ENCODE results near the gene HECTD1.

Gene HECTD1

GRCh38 chr14:31173120-31173837, 34.3 kb downstream of the HECTD1 start:
- H3K27ac ChIP-seq (ENCODE audit: low read length), result no peak overlapping the region
- no peaks in the 10 kb centered on the region for H3K4me1 ChIP-seq (ENCODE audit: control insufficient read depth, insufficient read depth, low read length)
- no peaks in the 10 kb centered on the region for H3K27me3 ChIP-seq (ENCODE audit: control insufficient read depth, insufficient read depth, low read length)
- no peak for DNase-seq (ENCODE audit: low read depth, low spot score)
- no peaks in the 10 kb centered on the region; the same call in 1 of the 2 replicates for H3K36me3 ChIP-seq (ENCODE audit: control insufficient read depth, insufficient read depth, low read length)
- H3K9me3 ChIP-seq (ENCODE audit: control insufficient read depth, insufficient read depth, low read length), result no peaks in the 10 kb centered on the region
- 100% methylated on average over 1 of the region's 15 CpGs for WGBS (ENCODE audit: insufficient coverage, insufficient read length)
- no peak overlapping the region for H3K4me3 ChIP-seq (ENCODE audit: low read length)

- peaks cover 2% of the 10 kb centered on the region; the same call in 1 of the 2 replicates for H3K36me3 ChIP-seq (ENCODE audit: control insufficient read depth, insufficient read depth, low read length)
- WGBS (ENCODE audit: insufficient coverage, insufficient read length), result no CpG with 5 or more reads among the region's 6 CpGs
- no peaks in the 10 kb centered on the region for H3K4me1 ChIP-seq (ENCODE audit: control insufficient read depth, insufficient read depth, low read length)
- no peaks in the 10 kb centered on the region for H3K27me3 ChIP-seq (ENCODE audit: control insufficient read depth, insufficient read depth, low read length)
- no peaks in the 10 kb centered on the region for H3K9me3 ChIP-seq (ENCODE audit: control insufficient read depth, insufficient read depth, low read length)
- no peak overlapping the region for H3K27ac ChIP-seq (ENCODE audit: low read length)
- DNase-seq (ENCODE audit: low read depth, low spot score), result no peak
- H3K4me3 ChIP-seq (ENCODE audit: low read length), result no peak overlapping the region
Measured at GRCh38 chr14:31172084-31172483, 35.5 kb downstream of the HECTD1 start.

- Histone ChIP-seq H3K36me3 (ENCODE audit: control insufficient read depth, insufficient read depth, low read length) (peaks cover 2% of the 10 kb centered on the region; the same call in 1 of the 2 replicates), H3K4me3 (ENCODE audit: low read length) (no peak overlapping the region), H3K27ac (ENCODE audit: low read length) (no peak overlapping the region)
Measured at GRCh38 chr14:31170411-31170810, 37.2 kb downstream of the HECTD1 start.

GRCh38 chr14:31169877-31170276, 37.7 kb downstream of the HECTD1 start:
- Histone ChIP-seq H3K27ac (ENCODE audit: low read length) (no peak overlapping the region), H3K4me1 (ENCODE audit: control insufficient read depth, insufficient read depth, low read length) (no peaks in the 10 kb centered on the region), H3K36me3 (ENCODE audit: control insufficient read depth, insufficient read depth, low read length) (peaks cover 2% of the 10 kb centered on the region; the same call in 1 of the 2 replicates), H3K4me3 (ENCODE audit: low read length) (no peak overlapping the region), H3K9me3 (ENCODE audit: control insufficient read depth, insufficient read depth, low read length) (no peaks in the 10 kb centered on the region), H3K27me3 (ENCODE audit: control insufficient read depth, insufficient read depth, low read length) (no peaks in the 10 kb centered on the region)
- no CpG with 5 or more reads among the region's 5 CpGs for WGBS (ENCODE audit: insufficient coverage, insufficient read length)
- no peak for DNase-seq (ENCODE audit: low read depth, low spot score)

More at GRCh38 chr14:31170411-31170810, 37.2 kb downstream of the HECTD1 start:
- Histone ChIP-seq H3K4me1 (ENCODE audit: control insufficient read depth, insufficient read depth, low read length) (no peaks in the 10 kb centered on the region), H3K27me3 (ENCODE audit: control insufficient read depth, insufficient read depth, low read length) (no peaks in the 10 kb centered on the region), H3K9me3 (ENCODE audit: control insufficient read depth, insufficient read depth, low read length) (no peaks in the 10 kb centered on the region)
- WGBS (ENCODE audit: insufficient coverage, insufficient read length), result no CpG with 5 or more reads among the region's 1 CpG
- no peak for DNase-seq (ENCODE audit: low read depth, low spot score)

GRCh38 chr14:31167032-31167431, 40.6 kb downstream of the HECTD1 start:
- H3K4me3 ChIP-seq (ENCODE audit: low read length), result no peak overlapping the region
- no peaks in the 10 kb centered on the region for H3K9me3 ChIP-seq (ENCODE audit: control insufficient read depth, insufficient read depth, low read length)
- no peak overlapping the region for H3K27ac ChIP-seq (ENCODE audit: low read length)
- DNase-seq (ENCODE audit: low read depth, low spot score), result no peak
- H3K4me1 ChIP-seq (ENCODE audit: control insufficient read depth, insufficient read depth, low read length), result no peaks in the 10 kb centered on the region
- H3K36me3 ChIP-seq (ENCODE audit: control insufficient read depth, insufficient read depth, low read length), result peaks cover 4% of the 10 kb centered on the region; the same call in 1 of the 2 replicates
- WGBS (ENCODE audit: insufficient coverage, insufficient read length), result no CpG with 5 or more reads among the region's 5 CpGs
- no peaks in the 10 kb centered on the region for H3K27me3 ChIP-seq (ENCODE audit: control insufficient read depth, insufficient read depth, low read length)

GRCh38 chr14:31166271-31166561, 41.4 kb downstream of the HECTD1 start:
- no peaks in the 10 kb centered on the region for H3K4me1 ChIP-seq (ENCODE audit: control insufficient read depth, insufficient read depth, low read length)
- H3K4me3 ChIP-seq (ENCODE audit: low read length), result no peak overlapping the region
- peaks cover 4% of the 10 kb centered on the region; the same call in 1 of the 2 replicates for H3K36me3 ChIP-seq (ENCODE audit: control insufficient read depth, insufficient read depth, low read length)
- DNase-seq (ENCODE audit: low read depth, low spot score), result no peak
- H3K27me3 ChIP-seq (ENCODE audit: control insufficient read depth, insufficient read depth, low read length), result no peaks in the 10 kb centered on the region
- no peaks in the 10 kb centered on the region for H3K9me3 ChIP-seq (ENCODE audit: control insufficient read depth, insufficient read depth, low read length)
- WGBS (ENCODE audit: insufficient coverage, insufficient read length), result no CpG with 5 or more reads among the region's 3 CpGs
- H3K27ac ChIP-seq (ENCODE audit: low read length), result no peak overlapping the region

- Histone ChIP-seq H3K27ac (ENCODE audit: low read length) (no peak overlapping the region), H3K4me1 (ENCODE audit: control insufficient read depth, insufficient read depth, low read length) (no peaks in the 10 kb centered on the region), H3K4me3 (ENCODE audit: low read length) (no peak overlapping the region), H3K9me3 (ENCODE audit: control insufficient read depth, insufficient read depth, low read length) (no peaks in the 10 kb centered on the region), H3K36me3 (ENCODE audit: control insufficient read depth, insufficient read depth, low read length) (peaks cover 4% of the 10 kb centered on the region; the same call in 1 of the 2 replicates), H3K27me3 (ENCODE audit: control insufficient read depth, insufficient read depth, low read length) (no peaks in the 10 kb centered on the region)
- no peak for DNase-seq (ENCODE audit: low read depth, low spot score)
- WGBS (ENCODE audit: insufficient coverage, insufficient read length), result 100% methylated on average over 1 of the region's 4 CpGs
Measured at GRCh38 chr14:31164115-31164514, 43.5 kb downstream of the HECTD1 start.

- no peak overlapping the region for H3K27ac ChIP-seq (ENCODE audit: low read length)
- no peak for DNase-seq (ENCODE audit: low read depth, low spot score)
- no peak overlapping the region for H3K4me3 ChIP-seq (ENCODE audit: low read length)
- H3K9me3 ChIP-seq (ENCODE audit: control insufficient read depth, insufficient read depth, low read length), result no peaks in the 10 kb centered on the region
- H3K36me3 ChIP-seq (ENCODE audit: control insufficient read depth, insufficient read depth, low read length), result peaks cover 4% of the 10 kb centered on the region; the same call in 1 of the 2 replicates
- no peaks in the 10 kb centered on the region for H3K4me1 ChIP-seq (ENCODE audit: control insufficient read depth, insufficient read depth, low read length)
- H3K27me3 ChIP-seq (ENCODE audit: control insufficient read depth, insufficient read depth, low read length), result no peaks in the 10 kb centered on the region
- WGBS (ENCODE audit: insufficient coverage, insufficient read length), result no CpG with 5 or more reads among the region's 16 CpGs
Measured at GRCh38 chr14:31162910-31163649, 44.5 kb downstream of the HECTD1 start.

- Histone ChIP-seq H3K27ac (ENCODE audit: low read length) (no peak overlapping the region), H3K36me3 (ENCODE audit: control insufficient read depth, insufficient read depth, low read length) (peaks cover 2% of the 10 kb centered on the region; the same call in 1 of the 2 replicates), H3K9me3 (ENCODE audit: control insufficient read depth, insufficient read depth, low read length) (no peaks in the 10 kb centered on the region), H3K4me3 (ENCODE audit: low read length) (no peak overlapping the region), H3K4me1 (ENCODE audit: control insufficient read depth, insufficient read depth, low read length) (no peaks in the 10 kb centered on the region), H3K27me3 (ENCODE audit: control insufficient read depth, insufficient read depth, low read length) (no peaks in the 10 kb centered on the region)
- DNase-seq (ENCODE audit: low read depth, low spot score), result no peak
- no CpG with 5 or more reads among the region's 5 CpGs for WGBS (ENCODE audit: insufficient coverage, insufficient read length)
Measured at GRCh38 chr14:31161274-31161673, 46.3 kb downstream of the HECTD1 start.

- H3K27me3 ChIP-seq (ENCODE audit: control insufficient read depth, insufficient read depth, low read length), result no peaks in the 10 kb centered on the region
- no peak overlapping the region for H3K4me3 ChIP-seq (ENCODE audit: low read length)
- no peak overlapping the region for H3K27ac ChIP-seq (ENCODE audit: low read length)
- no peaks in the 10 kb centered on the region for H3K9me3 ChIP-seq (ENCODE audit: control insufficient read depth, insufficient read depth, low read length)
- no CpG with 5 or more reads among the region's 13 CpGs for WGBS (ENCODE audit: insufficient coverage, insufficient read length)
- H3K36me3 ChIP-seq (ENCODE audit: control insufficient read depth, insufficient read depth, low read length), result peaks cover 4% of the 10 kb centered on the region; the same call in 1 of the 2 replicates
- H3K4me1 ChIP-seq (ENCODE audit: control insufficient read depth, insufficient read depth, low read length), result no peaks in the 10 kb centered on the region
- DNase-seq (ENCODE audit: low read depth, low spot score), result no peak
Measured at GRCh38 chr14:31159682-31160296, 47.8 kb downstream of the HECTD1 start.
